ENCODE measurements around the gene AOX1.
"Not testable (repeated sequence)": the region's sequence is repeated elsewhere in the genome, so short reads cannot be mapped to it uniquely, and the experiment has no call there.

The AOX1 gene

DNA sequence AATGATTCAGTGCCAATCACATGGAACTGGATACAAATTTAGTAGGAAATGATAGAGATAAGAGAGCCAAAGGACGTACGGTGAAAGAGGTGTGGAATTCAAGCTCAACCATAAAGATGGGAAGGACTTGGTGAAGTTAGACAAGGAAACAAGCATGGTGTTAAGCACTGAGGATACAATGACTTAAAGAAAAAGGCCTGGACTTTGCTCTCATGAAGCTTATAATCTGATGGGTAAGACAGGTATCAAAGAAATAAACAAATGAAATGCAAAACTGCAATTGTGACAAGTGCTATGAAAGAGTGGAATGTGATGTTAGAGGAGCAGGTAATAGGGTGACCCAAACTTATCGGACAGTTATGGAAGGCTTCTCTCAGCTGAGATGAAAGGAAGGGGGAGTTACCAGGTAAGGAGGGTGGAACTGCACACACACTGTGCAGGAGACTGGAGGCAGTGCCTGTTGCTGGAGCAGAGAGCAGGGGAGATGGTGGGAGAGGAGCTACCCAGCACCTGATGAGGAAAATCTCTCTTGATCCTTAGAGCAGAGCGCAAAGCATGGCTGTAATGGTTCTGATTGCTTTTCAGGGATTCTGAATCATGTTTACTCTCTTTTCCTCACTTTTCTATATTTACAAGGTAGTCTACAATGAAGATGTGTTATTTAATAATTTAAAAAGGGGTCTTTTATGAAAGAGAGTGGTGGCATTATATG lies 118.3 kb downstream of the AOX1 start:
- no peak for DNase-seq

DNA sequence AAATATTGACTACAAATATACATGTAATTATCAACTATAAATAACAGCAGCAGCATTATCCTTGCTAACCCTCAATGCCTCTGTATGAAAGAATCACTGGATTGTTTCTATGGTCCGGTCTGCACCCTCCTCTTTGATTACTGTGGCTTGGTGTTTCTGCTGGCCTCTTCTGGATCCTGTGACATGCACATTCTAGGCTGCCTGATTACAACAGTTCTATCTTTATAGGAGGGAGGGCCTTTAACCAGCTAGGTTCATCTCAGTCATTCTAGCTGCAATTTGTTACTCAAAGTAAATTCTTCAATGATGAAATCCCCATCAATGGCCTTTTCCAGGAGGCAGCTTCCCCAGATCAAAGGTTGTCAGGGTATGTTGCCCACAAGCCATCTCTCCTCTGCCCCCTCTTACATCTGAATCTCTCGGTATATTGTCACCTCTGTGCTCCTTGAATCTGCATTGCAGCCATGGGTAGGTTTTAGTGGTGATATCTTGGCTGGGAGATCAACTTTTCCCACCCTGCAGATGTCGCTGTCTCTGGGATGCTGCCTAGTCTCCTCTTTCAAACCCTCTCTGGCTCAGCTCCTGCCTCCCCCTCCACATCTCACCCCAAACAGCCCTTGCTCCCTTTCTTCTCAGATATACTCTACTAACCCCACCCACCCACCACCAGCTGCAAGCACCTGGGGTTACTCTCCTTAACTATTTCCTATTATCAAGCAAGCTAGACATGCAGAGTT lies 119.7 kb downstream of the AOX1 start:
- DNase-seq: peak; percentile 11

- no peak for DNase-seq
These were observed 123.1 kb downstream of the AOX1 start for GRCh38 chr2:200708943-200709342.

- peak; percentile 80 for DNase-seq
These were observed 127.3 kb downstream of the AOX1 start for GRCh38 chr2:200713003-200713703.

DNA sequence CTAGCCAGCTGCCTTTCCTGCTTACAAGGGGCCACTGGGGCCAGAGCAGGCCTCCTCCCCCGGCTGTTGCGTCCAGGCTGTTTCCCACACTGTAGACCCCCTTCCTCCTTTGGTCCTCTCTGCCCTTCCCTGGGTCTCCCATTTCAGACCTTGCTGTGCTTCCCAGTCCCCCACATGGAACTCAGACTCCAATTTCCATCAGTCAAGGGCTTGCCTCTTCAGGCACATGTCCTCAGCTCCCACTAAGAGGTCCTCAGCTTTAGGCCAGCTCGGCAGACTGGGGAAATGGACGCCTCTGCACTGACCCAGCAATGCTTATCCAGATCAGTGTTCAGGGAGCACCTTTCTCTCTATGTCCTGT lies 127.9 kb downstream of the AOX1 start:
- no peak for DNase-seq

DNA sequence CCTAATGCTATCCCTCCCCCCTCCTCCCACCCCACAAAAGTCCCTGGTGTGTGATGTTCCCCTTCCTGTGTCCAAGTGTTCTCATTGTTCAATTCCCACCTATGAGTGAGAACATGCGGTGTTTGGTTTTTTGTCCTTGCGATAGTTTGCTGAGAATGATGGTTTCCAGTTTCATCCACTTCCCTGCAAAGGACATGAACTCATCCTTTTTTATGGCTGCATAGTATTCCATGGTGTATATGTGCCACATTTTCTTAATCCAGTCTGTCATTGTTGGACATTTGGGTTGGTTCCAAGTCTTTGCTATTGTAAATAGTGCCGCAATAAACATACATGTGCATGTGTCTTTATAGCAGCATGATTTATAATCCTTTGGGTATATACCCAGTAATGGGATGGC lies 129.2 kb downstream of the AOX1 start:
- DNase-seq: not testable (repeated sequence)

- no peak for DNase-seq
These were observed 130.6 kb downstream of the AOX1 start for GRCh38 chr2:200716386-200716785.

Data from NCI-H69 (cell line).